Measurements from ENCODE around the gene PERP.

DNA sequence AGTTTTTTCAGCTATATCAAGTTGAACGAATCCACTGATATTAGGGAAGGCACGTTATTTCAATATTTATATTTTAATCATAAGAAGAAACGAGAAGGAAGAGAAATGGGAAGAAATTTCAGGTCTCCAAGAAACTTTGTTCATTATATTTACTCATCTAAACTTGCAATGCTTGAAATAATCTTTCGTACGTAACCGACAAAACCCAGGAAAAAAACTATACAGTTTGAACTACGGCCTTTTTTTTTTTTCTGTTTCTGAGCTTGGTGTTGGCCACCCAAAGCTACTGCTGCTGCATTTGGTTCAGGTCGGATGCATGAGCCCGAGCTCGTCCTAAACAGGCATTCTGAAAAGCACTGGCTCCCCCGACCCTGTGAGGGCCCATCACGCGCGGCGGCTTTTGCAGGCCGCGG, 548 bp downstream of the PERP start:
- TF ChIP-seq, protein P1, sequence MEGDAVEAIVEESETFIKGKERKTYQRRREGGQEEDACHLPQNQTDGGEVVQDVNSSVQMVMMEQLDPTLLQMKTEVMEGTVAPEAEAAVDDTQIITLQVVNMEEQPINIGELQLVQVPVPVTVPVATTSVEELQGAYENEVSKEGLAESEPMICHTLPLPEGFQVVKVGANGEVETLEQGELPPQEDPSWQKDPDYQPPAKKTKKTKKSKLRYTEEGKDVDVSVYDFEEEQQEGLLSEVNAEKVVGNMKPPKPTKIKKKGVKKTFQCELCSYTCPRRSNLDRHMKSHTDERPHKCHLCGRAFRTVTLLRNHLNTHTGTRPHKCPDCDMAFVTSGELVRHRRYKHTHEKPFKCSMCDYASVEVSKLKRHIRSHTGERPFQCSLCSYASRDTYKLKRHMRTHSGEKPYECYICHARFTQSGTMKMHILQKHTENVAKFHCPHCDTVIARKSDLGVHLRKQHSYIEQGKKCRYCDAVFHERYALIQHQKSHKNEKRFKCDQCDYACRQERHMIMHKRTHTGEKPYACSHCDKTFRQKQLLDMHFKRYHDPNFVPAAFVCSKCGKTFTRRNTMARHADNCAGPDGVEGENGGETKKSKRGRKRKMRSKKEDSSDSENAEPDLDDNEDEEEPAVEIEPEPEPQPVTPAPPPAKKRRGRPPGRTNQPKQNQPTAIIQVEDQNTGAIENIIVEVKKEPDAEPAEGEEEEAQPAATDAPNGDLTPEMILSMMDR (IDR thresholded peaks at IDR 0.05) = no peak
- no peak for TF ChIP-seq SMC3 (IDR thresholded peaks at IDR 0.05; ENCODE audit: low read depth, low read length)
- TF ChIP-seq CHD2 (IDR thresholded peaks at IDR 0.05; ENCODE audit: low read length, partially characterized antibody) = no peak
- TF ChIP-seq EZH2phosphoT487 (IDR thresholded peaks at IDR 0.05; ENCODE audit: borderline replicate concordance, low read depth) = no peak
- TF ChIP-seq POLR2AphosphoS5 (IDR thresholded peaks at IDR 0.05; ENCODE audit: low read depth, low read length) = no peak
- no peak for TF ChIP-seq YY1 (IDR thresholded peaks at IDR 0.05; ENCODE audit: low read depth)
- TF ChIP-seq MXI1 (IDR thresholded peaks at IDR 0.05; ENCODE audit: low read depth, low read length) = no peak
- TF ChIP-seq, protein P2, sequence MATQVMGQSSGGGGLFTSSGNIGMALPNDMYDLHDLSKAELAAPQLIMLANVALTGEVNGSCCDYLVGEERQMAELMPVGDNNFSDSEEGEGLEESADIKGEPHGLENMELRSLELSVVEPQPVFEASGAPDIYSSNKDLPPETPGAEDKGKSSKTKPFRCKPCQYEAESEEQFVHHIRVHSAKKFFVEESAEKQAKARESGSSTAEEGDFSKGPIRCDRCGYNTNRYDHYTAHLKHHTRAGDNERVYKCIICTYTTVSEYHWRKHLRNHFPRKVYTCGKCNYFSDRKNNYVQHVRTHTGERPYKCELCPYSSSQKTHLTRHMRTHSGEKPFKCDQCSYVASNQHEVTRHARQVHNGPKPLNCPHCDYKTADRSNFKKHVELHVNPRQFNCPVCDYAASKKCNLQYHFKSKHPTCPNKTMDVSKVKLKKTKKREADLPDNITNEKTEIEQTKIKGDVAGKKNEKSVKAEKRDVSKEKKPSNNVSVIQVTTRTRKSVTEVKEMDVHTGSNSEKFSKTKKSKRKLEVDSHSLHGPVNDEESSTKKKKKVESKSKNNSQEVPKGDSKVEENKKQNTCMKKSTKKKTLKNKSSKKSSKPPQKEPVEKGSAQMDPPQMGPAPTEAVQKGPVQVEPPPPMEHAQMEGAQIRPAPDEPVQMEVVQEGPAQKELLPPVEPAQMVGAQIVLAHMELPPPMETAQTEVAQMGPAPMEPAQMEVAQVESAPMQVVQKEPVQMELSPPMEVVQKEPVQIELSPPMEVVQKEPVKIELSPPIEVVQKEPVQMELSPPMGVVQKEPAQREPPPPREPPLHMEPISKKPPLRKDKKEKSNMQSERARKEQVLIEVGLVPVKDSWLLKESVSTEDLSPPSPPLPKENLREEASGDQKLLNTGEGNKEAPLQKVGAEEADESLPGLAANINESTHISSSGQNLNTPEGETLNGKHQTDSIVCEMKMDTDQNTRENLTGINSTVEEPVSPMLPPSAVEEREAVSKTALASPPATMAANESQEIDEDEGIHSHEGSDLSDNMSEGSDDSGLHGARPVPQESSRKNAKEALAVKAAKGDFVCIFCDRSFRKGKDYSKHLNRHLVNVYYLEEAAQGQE (IDR thresholded peaks at IDR 0.05; ENCODE audit: low read depth, low read length) = no peak
- TF ChIP-seq GABPA (IDR thresholded peaks at IDR 0.05; ENCODE audit: low read depth) = no peak
- no peak for TF ChIP-seq EP300 (IDR thresholded peaks at IDR 0.05; ENCODE audit: borderline replicate concordance in 1 of 2, low read depth in 1 of 2, low read length in 1 of 2)
- no peak for TF ChIP-seq JUND (IDR thresholded peaks at IDR 0.05)
- TF ChIP-seq RCOR1 (IDR thresholded peaks at IDR 0.05; ENCODE audit: low read length) = no peak

Measured in SK-N-SH (cell line).